HG02970 (cell line): ENCODE data around the gene MAP1B.
"Not testable (repeated sequence)": the region's sequence is repeated elsewhere in the genome, so short reads cannot be mapped to it uniquely, and the experiment has no call there.

Source experiments
- ATAC-seq: cut with Tn5 transposase; IDR thresholded peaks from one replicate; pipeline ENCODE4 v1.9.1; 2021; ENCODE audit warnings: mild to moderate bottlenecking, moderate library complexity, moderate number of reproducible peaks; ENCODE audit not compliant: unreplicated experiment, low FRiP score

The MAP1B gene

GRCh38 chr5:72156946-72157624, 49.8 kb downstream of the MAP1B start:
- no peak for ATAC-seq

DNA sequence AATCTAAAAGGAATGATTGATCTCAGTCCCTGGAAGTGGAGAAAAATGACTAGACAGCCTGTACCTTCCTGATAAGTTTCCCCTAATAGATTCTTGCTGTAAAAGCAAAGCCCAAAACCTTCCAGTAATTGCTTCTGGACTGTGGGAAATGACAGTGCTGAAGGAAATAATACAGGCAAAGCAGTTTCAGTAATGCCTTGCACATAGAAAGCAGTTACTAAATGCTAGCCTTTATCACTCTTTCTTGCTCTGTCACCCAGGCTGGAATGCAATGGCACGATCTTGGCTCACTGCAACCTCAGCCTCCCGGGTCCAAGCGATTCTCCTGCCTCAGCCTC, 50.3 kb downstream of the MAP1B start:
- ATAC-seq: no peak

GRCh38 chr5:72159501-72159911, 52.2 kb downstream of the MAP1B start:
- no peak for ATAC-seq

DNA sequence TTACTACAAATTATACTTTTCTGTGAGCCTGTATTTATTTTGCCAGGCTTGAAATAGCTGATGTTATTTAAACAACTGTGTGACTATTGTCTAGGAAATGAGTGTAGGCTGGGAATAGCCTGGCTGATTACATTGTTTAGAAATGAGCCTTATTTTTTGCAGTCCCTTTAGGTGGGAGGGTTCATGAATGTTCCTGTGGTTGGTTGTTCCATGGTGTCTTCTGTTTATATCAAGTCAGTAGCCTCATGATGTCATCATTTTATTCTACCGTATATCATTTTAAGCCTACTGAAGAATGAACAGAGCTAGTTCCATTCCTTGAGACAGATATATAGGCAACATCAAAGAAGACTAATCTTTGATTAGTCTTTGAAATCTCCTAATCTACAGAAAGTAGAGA, 53.1 kb downstream of the MAP1B start:
- no peak for ATAC-seq

DNA sequence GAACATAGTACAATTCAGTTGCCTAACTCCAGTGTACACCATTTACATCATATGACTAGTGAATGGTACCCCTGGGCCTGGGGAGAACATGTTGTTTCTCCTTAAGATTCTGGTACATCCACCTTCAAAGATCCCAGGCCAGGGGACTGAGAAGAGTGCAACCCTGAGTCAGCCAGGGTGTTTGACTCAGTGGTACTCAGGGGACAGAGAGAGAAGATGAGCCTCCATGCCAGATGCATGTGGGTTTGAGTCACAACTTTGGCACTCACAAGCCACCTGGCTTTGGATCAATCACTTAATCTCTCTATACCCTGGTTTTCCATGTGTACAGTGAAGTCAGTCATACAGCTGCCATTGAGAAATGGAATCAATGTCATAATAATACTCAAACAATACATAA, 53.7 kb downstream of the MAP1B start:
- no peak for ATAC-seq

DNA sequence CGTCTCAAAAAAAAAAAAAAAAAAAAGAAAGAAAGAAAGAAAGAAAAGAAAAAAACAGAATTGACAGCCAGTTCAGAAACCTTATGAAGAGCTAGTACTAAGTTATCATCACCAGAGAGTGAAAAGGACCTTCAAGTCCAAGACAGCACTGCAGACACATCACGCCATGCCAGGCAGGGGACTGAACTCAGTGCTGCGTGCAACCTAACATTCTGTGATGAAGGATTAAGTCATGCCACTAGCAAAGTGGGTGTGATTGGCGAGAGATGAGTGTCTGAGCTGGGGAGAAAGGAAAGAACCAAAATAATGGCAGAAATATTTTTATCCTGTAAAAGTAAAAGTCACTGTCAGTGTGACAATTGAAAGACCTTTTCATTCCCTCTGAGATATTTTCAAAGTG, 54.7 kb downstream of the MAP1B start:
- ATAC-seq: no peak

- no peak for ATAC-seq
Observed at GRCh38 chr5:72163349-72163983, 56.2 kb downstream of the MAP1B start.

DNA sequence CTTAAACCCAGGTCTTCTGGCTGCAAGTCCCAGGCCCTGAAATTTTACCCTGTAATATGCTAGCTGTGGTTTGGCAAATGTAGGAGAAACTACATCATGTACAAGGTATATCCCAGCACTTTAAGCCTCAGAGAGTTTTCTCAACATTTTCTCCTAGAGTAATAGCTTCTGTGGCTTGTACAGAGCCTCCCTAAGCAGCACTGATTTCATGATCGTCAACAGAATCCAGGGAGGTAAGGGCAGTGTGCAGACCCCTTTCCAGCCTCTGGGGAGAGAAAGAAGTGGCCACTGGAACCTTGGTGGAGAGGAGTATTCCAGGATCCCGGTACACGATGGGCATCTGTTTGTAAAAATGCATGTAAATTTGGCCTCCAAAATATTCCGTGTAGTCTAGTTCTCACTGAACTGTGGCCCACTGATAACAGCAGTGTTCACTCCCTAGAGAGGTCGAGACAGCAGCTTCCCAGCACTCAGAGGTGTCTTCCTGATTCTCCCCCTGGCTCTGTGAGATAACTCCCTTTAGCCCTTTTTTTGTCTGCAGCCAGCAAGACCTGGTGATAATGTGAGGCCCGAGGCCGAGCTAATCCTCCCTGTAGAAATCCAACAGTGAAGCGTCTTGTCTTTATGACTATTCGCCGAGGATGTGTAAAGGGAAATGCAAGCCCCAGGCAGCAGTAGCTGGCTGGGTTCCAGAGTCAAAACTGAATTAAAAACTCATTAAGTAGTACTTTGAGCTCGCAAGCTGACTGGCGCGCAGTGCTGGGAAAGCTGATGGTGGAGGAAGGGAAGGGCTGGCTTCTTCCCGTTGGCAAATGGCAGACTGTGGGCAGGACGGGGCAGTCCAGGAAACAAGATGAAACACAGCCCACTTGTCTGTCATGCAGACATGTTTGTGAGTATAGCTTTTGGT, 59.0 kb downstream of the MAP1B start:
- no peak for ATAC-seq

DNA sequence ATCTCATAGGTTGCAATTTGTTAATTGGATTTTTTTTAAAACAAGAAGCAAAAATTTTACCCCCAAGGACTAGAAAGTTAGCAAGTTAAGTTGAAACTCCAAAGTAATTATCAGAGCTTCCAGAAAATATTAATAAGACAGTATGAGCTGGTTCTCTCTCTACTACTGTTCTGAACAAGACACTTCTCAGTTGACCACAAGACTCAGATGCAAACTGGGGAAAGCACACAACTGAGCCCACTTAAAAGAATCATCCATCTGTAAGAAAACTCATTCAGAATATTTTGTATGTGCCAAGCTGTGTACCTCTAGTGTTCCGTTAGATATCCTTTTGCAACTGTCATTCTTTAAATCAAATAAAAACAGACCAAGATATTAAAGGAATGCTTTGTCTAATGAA, 60.0 kb downstream of the MAP1B start:
- no peak for ATAC-seq

DNA sequence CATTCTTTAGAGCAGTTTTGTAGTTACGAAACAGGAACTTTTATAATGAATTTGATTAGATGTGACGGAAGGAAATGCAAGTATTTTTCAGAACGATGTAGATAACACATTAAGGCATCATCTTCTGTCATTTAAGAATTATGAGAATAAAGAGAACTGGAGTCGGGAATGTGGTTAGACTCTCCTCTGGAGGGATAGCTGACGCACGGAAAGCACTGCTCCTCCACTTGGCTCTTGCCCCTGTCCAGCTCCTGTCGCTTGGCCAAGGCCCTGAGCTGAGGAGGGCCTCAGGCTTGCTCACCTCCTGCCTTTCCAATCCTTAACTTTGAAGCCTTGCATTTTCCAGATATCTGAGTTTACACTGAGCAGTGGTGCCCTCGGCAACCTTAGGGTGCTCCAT, 60.5 kb downstream of the MAP1B start:
- no peak for ATAC-seq

DNA sequence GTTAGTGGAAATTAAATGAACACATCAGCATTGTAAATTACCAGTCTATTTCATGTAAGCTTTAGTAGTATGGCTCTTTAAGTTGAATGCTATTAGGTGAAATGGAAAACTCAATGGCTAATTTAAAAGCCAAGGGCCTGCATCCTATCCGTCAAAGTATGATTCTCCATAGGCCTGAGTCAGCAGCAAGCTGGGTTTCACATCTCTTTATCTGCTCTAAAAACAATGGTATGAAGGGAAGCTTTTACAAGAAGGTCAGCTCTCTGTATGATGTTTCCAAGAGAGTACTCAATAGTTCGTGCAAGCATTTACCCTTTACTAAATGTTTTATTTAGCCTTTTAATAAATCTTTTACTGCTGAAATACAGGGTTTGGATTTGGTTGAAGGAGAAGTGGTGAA, 62.8 kb downstream of the MAP1B start:
- ATAC-seq: no peak

DNA sequence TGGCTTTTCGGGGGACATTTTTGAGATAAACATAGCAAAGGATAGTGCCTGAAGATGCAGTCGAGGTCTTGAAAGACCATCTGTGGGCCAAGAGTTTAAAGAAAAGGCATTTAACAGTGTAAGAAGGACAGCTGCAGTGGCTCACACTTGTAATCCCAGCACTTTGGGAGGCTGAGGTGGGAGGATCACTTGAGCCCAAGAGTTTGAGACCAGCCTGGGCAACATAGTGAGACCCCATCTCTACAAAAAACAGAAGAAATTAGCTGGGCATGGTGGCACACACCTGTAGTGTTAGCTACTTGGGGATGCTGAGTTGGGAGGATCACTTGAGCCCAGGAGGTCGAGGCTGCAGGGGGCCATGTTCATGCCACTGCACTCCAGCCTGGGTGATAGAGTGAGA, 63.9 kb downstream of the MAP1B start:
- ATAC-seq: not testable (repeated sequence)

- no peak for ATAC-seq
Observed at GRCh38 chr5:72171667-72172066, 64.4 kb downstream of the MAP1B start.

GRCh38 chr5:72172786-72173185, 65.5 kb downstream of the MAP1B start:
- no peak for ATAC-seq

DNA sequence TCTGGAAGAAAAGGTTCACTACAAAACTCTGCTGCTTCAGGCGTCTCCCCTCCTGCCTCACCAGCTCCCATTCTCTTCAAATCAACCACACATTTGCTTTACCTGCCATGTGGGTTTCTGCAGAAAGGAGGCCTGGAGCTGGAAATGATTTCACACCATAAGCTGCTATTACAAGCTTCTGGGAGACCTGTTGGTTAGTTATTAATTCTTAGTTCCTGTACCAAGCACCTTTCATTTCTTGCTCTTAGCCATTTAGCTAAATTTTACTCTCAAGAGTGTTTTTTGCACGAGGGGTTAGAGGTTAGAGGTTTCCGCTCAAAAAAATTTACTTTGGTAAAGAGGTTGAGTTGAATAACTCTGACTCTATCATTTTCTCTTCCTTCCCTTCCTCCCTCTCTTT, 70.3 kb downstream of the MAP1B start:
- ATAC-seq: no peak

DNA sequence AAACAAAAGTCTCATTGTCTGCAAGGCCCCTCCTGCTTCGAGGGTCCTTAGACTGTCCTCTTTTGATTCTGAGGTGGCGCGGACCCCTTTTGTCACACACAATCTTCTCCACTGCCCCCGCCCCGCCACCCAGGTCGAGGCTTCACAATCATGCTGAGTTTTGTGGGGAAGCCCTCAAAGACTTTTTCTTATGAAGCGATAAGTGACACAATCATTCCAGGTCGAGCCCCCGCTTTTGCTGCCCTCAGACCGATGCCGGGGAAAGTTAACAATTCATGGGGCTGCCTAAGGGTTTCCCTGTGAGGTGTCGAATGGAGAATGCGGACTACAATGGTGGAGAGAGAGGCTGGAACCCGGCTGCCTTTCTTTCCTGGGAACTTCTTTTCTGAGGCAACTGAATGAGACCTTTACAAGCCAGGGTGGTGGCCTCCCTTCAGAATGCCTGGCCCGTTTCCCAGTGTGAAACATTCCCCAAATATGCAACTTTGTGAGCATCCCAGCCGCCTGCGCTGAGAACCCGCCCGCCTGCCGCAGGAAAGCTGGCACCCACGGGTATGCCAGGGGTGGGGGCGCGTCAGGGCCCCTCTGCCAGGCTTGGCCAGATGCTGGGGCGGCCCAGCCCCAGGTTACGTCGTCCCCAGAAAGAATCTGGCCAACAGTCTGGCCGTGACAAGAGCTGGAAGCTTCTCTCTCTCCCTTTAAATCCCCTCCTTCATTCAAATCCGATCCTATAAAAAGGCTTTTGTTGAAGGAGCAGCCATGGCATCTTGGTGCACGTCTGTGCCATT, 71.9 kb downstream of the MAP1B start:
- ATAC-seq: no peak

DNA sequence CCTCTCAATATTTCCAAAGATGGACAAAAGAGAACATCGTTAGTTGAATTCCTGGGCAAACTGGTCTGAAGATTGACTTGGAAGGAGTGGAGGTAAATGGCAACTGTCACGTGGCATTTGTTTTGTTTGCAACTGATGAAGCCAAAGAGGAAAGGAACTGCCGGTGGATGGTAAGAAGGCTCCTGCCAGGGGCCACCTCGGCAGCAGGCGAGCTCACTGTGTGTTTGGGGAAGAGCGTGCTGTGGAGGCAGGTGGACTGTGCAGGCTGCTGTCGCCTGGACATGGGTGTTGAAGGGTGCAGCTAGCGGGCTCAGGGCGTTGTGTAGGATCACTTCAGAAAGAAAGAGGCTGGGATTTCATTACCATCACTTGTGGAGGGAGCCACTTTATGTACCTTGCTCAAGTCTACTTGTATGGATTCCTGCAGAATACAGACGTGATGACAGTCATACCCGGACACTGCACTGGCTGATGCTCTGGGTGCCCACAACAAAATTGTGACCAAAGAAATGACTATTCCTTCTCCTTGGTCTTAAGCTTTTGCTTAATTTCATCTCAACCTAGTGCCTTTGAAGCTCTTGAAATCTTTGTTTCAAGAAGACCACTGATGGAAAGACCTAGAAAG, 72.7 kb downstream of the MAP1B start:
- no peak for ATAC-seq

- no peak for ATAC-seq
Observed at GRCh38 chr5:72180925-72181324, 73.7 kb downstream of the MAP1B start.

DNA sequence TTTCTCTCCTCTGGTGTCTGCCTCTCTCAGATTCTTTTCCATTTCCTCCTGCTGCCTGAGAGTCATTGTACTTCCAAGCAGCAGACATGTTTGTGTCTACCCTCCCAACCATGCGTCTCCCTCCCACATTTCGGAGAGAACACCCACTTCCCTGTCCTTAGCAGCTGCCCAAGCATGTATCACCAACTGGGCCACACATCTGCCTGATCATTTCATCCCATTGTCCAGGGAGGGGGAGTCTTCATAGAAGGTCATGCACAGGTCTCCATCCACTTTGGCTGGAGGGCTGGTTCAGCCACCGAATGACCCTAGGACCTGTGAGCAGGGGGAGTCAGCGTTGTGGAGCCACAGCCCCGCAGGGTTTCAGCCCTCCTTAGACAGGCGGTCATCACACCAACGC, 75.4 kb downstream of the MAP1B start:
- no peak for ATAC-seq

- ATAC-seq: no peak
Observed at GRCh38 chr5:72183101-72183520, 75.8 kb downstream of the MAP1B start.
